Adrenal gland (tissue), 5 donors: Measurements from ENCODE around the gene RFT1.

ENCODE experiments used
- CTCF ChIP-seq, 6 experiments: fragments of 450-650 bp in 4 of 6; fragments of 200-600 bp in 2 of 6; sonication (generic) in 1 of 6; IDR thresholded peaks; 1 replicate in 5 of 6; 2 replicates in 1 of 6; pipeline versions ENCODE4 v1.5.1 to v1.8.0; 2016 to 2021; ENCODE audit warnings: antibody characterized with exemption in 6 of 6, mild to moderate bottlenecking in 2 of 6, moderate library complexity in 1 of 6
- POLR2A ChIP-seq, 2 donors: fragments of 450-650 bp; IDR thresholded peaks; one replicate each; pipeline ENCODE4 v1.6.1; 2017; ENCODE audit warnings: antibody characterized with exemption in 2 of 2, mild to moderate bottlenecking in 2 of 2, moderate library complexity in 1 of 2
- donor health status: DM: no; HTN: no; CAD: no.

GRCh38 chr3:53156368-53156834, 26.2 kb upstream of the RFT1 start:
- TF ChIP-seq CTCF (IDR thresholded peaks at IDR 0.05) (no peak), POLR2A (IDR thresholded peaks at IDR 0.05) (no peak)
